Measurements from ENCODE around the gene RPLP2.

- TF ChIP-seq CTCF (IDR thresholded peaks at IDR 0.05; ENCODE audit: borderline replicate concordance, extremely low read depth, low read length, poor library complexity, severe bottlenecking) (no peak), EZH2 (IDR thresholded peaks at IDR 0.05; ENCODE audit: borderline replicate concordance, low read depth, low read length, severe bottlenecking) (no peak)
These were observed 26.2 kb upstream of the RPLP2 start for GRCh38 chr11:783581-784015.

Data from DND-41 (cell line).